GM18868 (cell line): ENCODE results near the gene WWOX.

Experiments used
- ATAC-seq: cut with Tn5 transposase; IDR thresholded peaks from one replicate; pipeline ENCODE4 v1.9.1; 2021; ENCODE audit warnings: mild to moderate bottlenecking, moderate library complexity; ENCODE audit not compliant: unreplicated experiment

WWOX gene

GRCh38 chr16:78485917-78486257 lies 386.4 kb downstream of the WWOX start:
- ATAC-seq: no peak

GRCh38 chr16:78487471-78487870 lies 388.0 kb downstream of the WWOX start:
- no peak for ATAC-seq

DNA sequence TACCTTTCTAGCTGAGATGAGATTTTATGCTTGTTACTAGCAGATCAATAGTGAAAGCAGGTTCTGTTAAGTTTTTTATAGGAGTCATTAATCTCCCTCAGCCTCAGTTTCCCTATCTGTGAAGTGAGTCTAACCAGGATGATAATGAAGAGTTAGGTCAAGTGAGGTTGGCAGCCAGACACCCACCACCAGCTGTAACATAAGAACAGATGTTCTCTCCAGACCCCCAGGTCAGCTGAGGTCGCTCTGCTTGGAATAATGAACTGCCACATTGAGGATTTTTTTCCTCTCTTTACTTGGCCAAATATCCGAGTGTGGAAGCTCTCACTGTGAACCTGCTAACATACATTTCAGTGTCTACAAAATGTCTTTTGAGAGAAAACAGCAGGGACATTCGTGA lies 389.6 kb downstream of the WWOX start:
- no peak for ATAC-seq

- no peak for ATAC-seq
These were observed 390.2 kb downstream of the WWOX start for GRCh38 chr16:78489631-78490030.

- no peak for ATAC-seq
These were observed 391.0 kb downstream of the WWOX start for GRCh38 chr16:78490431-78490830.

- ATAC-seq: no peak
These were observed 391.4 kb downstream of the WWOX start for GRCh38 chr16:78490847-78491246.

- no peak for ATAC-seq
These were observed 394.1 kb downstream of the WWOX start for GRCh38 chr16:78493573-78493972.

- ATAC-seq: no peak
These were observed 394.7 kb downstream of the WWOX start for GRCh38 chr16:78494105-78494504.

DNA sequence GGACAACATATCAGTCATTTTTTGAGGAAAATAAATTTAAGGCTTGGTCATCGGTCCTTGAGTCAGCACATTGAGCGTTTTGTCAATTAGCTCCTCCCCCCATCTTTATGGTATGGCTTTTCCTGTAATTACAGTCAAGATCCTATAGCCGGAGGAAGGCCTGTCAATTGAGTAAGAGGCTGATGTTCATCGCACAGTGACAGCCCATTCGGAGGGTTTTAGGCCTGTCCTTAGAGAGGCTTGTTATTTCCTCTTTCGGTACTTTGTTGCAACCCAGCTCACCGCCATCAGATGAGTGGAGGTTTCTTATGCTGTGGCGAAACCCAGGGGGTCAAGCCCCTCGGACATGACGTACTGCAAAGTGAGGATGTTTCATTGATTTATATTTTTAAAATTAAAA lies 395.2 kb downstream of the WWOX start:
- ATAC-seq: no peak

DNA sequence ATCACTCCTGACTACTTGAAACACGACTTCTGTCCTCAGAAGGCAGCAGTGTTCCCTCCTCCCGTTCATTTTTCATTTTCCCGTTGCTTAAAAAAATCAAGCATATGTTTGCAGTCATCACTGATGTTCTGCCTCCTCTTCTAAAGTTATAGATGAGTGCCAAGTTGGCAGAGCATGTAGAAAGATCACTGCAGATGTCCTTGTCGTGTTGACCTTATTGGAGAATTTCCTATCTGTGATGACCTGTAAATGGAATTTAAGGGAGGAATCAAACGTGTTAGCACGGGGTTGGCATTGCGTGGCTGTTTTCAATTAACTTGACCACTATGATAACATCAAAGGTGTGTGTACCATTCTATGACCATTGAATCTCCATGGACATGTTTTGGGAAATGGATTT lies 396.7 kb downstream of the WWOX start:
- ATAC-seq: no peak

DNA sequence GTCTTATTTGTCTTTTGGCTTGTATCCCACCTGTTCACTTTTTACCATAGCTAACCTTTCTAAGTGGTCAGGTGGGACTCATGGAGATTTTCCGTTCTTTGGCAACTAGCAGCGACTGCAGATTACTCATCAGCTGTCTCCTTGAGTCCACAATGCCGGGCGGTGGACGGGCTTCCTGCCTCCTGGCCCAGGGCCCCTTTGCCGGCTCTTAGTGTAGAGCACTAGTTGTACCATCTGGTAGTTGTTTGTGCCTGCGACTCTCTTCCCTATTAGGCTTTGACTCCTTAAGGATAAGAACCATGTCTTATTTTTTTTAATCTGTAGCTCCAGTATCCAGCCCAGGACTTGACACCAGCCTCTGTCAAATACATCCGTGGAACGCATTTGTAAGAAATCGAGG lies 399.9 kb downstream of the WWOX start:
- ATAC-seq: no peak

- no peak for ATAC-seq
These were observed 401.3 kb downstream of the WWOX start for GRCh38 chr16:78500659-78501270.

- no peak for ATAC-seq
These were observed 402.3 kb downstream of the WWOX start for GRCh38 chr16:78501744-78502143.

GRCh38 chr16:78502812-78503350 lies 403.4 kb downstream of the WWOX start:
- ATAC-seq: no peak

DNA sequence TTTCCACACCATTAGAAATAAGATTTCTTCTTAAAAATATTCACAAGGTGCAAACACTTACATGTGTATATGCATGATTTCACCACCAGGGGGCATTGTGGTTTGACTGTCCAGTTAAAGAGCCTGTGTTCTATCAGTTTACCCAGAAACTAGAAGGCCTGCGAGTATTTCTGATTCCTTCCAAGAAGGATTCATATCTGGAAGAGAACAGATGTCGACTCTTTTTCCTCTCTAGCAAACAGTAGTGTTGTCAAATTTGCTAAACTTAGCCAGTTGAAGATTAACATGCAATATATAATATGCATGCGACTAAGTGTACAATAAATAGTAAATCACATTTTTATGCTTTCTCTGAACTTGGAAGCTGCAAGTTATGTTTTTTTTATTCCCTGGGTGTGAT lies 404.1 kb downstream of the WWOX start:
- no peak for ATAC-seq

DNA sequence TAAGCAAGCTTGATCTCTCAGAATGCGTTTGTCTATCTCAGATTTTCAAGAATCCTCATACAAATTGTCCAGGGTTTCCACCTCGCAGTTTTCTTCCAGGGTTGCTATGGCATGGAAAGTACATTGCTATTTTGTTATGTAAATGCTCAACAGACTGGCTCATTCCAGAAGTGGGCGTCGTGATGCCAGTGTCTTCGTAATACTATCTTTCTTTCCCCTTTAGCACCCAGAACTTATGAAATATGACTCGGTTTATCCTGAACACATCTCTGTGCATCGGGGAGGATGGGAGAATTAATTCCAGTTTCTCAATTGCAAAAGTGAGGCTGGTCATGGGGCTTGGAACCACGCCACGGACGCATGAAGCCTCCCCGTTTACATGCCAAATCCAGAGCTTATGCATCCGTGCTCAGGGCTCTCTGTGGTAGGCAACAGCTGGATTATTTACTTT lies 405.0 kb downstream of the WWOX start:
- no peak for ATAC-seq

GRCh38 chr16:78505036-78505435 lies 405.6 kb downstream of the WWOX start:
- no peak for ATAC-seq

DNA sequence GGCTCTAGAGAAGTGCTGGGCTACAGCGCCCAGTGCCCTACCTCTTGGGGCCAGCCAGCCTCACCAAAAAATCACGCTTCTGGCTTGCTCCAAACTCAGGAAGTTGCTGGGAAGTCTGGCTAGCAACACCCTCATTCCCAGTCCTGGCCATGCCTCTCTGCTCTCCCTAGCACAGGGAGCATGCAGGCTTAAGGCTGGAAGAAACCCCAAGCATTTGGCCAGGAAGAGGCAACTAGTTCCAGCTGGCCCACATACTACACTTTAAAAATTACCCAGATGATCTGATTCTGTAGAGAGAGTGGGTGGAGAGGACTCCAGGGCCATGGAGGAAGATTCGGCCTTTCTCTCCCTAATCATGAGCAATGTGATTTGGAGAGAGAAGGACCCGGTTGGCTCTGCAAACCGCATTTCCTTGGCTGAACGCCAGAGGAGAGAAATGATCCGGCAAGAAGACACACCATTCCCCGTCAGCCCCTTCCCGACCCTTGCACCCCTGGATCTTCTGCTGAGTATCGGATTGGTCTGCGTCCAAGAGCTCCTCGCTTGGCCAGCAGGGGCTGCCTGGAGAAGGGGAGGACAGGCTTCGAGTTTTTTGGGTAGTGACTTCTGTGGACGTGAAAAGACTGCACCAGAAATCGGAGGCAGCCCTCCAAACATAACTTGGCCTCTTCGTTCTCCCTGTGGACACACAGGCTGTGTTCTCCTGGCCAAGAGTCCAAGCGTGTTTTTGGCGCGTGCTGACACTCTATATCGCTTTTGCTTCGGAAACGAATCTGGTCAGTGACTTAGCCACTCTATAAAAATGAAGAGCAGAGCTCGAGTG lies 406.3 kb downstream of the WWOX start:
- no peak for ATAC-seq

- no peak for ATAC-seq
These were observed 407.1 kb downstream of the WWOX start for GRCh38 chr16:78506367-78507193.

- ATAC-seq: no peak
These were observed 408.1 kb downstream of the WWOX start for GRCh38 chr16:78507576-78507975.

GRCh38 chr16:78509965-78510364 lies 410.5 kb downstream of the WWOX start:
- ATAC-seq: peak; percentile 95
